ENCODE data around the gene INO80E. TPM values are rescaled to one million over a fixed set of nuclear protein-coding genes. Genes with fewer than 3 reads are reported as not detected.
A peak's percentile ranks its signal among the peaks of the same experiment; 100 is the strongest.

Gene INO80E
- total RNA-seq, 1 experiment from 2014 or later, result 94.1 TPM

DNA sequence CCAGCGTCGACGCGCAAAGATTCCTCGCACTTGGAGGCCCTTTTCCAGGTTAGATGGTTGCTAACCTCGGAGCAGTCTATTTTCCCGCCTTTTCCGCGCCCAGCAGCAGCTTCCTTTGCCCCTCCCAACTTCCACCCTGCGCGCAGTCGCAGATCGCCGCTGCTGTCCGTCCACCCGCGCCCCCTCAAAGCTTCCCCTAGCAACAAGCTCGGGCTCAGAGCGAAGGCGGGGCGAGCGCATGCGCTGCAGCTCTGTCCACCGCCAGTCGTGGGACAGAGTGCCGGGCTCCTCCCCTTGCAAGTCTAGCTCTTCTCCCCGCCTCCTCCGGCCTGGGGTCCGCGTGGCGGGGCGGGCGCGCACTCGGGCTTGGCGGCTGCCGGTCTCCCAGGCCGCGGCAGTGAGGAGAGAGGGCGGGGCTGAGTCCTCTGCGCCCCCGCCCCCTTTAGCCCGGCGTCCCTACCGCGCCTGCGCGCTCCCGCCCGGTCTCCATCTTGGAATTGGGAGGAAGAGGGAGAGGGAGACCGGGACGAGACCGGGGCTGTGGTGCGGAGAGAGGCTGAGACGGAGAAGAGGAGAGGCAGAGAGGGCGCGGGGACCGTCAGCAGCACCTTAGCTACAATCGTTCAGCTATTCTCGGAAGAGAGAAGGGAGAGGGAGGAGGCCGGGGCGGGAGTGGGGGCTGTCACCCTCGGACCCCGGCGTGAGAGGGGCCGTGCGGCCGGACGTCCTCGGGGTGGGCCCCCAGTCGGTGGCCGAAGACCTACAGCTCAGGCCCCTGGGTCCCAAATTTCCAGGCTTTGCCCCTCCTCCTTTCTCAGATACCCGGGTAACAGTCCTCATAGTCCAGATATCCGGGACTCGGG is 22.4 kb upstream of the INO80E start, which contains the start of gene TAOK2:
TSS of gene TAOK2 (plus strand) at position 485 of the 863 bp plus-strand sequence. CDS start 3,905 bp downstream, outside the sequence.
- Histone ChIP-seq H3K18ac (ENCODE audit: insufficient read length, low read depth, low read length) (peak within 1 kb of the TSS; percentile 75), H3K14ac (ENCODE audit: insufficient read depth, low read length) (no peak within 1 kb of the TSS; the same call in 1 of the 2 replicates), H3K23me2 (ENCODE audit: insufficient read length, low read depth, low read length, poor library complexity, severe bottlenecking) (peaks cover 14% of the 10 kb centered on the region), H2BK20ac (ENCODE audit: low read depth, low read length, poor library complexity, severe bottlenecking) (no peak within 1 kb of the TSS), H3K4me1 (ENCODE audit: insufficient read depth, low read length) (peaks cover 3% of the 10 kb centered on the region; the same call in 1 of the 2 replicates), H3K23ac (ENCODE audit: insufficient read length, low read depth, low read length) (no peak within 1 kb of the TSS), H3T11ph (ENCODE audit: low read length) (no peak within 1 kb of the TSS), H3K79me2 (ENCODE audit: insufficient read depth, low read length) (peaks cover 5% of the 10 kb centered on the region; the same call in 1 of the 2 replicates), H3K56ac (ENCODE audit: insufficient read length, low read depth, low read length) (no peak within 1 kb of the TSS), H4K8ac (replicated peaks; ENCODE audit: insufficient read length, low read depth, low read length) (no peak within 1 kb of the TSS), H3K9ac (ENCODE audit: extremely low read depth, insufficient read length, low read length) (peak within 1 kb of the TSS; percentile 74), H3K79me1 (ENCODE audit: insufficient read depth, low read depth, low read length, poor library complexity, severe bottlenecking) (peaks cover 7% of the 10 kb centered on the region), H2BK12ac (ENCODE audit: insufficient read length, low read depth, low read length) (no peak within 1 kb of the TSS), H2AK5ac (ENCODE audit: insufficient read length, low read length) (no peak within 1 kb of the TSS), H3K4me2 (ENCODE audit: insufficient read depth, insufficient read length, low read length) (peak within 1 kb of the TSS; percentile 84), H3K9me3 (ENCODE audit: control insufficient read depth, low read depth, low read length) (peaks cover 7% of the 10 kb centered on the region), H4K20me1 (ENCODE audit: control insufficient read depth, insufficient read depth, insufficient read length) (no peaks in the 10 kb centered on the region), H2BK15ac (ENCODE audit: low read depth, low read length) (no peak within 1 kb of the TSS), H2BK5ac (ENCODE audit: insufficient read length, low read length) (no peak within 1 kb of the TSS), H3K4ac (ENCODE audit: low read depth, low read length) (no peak within 1 kb of the TSS), H2BK120ac (ENCODE audit: low read depth, low read length, poor library complexity, severe bottlenecking) (no peak within 1 kb of the TSS), H4K5ac (ENCODE audit: insufficient read length, low read depth, low read length) (no peak within 1 kb of the TSS), H4K91ac (ENCODE audit: insufficient read length, low read depth, low read length) (no peak within 1 kb of the TSS), H3K27ac (ENCODE audit: insufficient read length, low read depth, low read length) (no peak within 1 kb of the TSS), H2AFZ (ENCODE audit: low read length) (no peak within 1 kb of the TSS), H3K27me3 (ENCODE audit: insufficient read depth, low read length) (peaks cover 3% of the 10 kb centered on the region; the same call in 1 of the 2 replicates)
- peak within 1 kb of the TSS; percentile 95 to 96 for H3K4me3 Mint-ChIP-seq
- H3K9me3 Mint-ChIP-seq, result peaks cover 14 to 16% of the 10 kb centered on the region in 2 experiments
- H3K36me3 Mint-ChIP-seq (ENCODE audit: insufficient read depth in 1 of 3, low read depth in 3 of 3), result peaks cover 36 to 47% (median 43%) of the 10 kb centered on the region in 3 experiments
- TF ChIP-seq CTCF (conservative IDR thresholded peaks at IDR 0.05), result no peak
- H3K27me3 Mint-ChIP-seq (ENCODE audit: low read depth), result peaks cover 16% of the 10 kb centered on the region
- peaks cover 29% of the 10 kb centered on the region in 2 experiments for H3K4me1 Mint-ChIP-seq
- peak within 1 kb of the TSS; percentile 86 to 96 (median 89); a peak in 5 of 7 replicates for H3K27ac Mint-ChIP-seq
- no CpG with 5 or more reads among the region's 75 CpGs for WGBS (ENCODE audit: extremely low coverage, insufficient read length, low lambda C conversion rate)
- DNase-seq, result peak; percentile 100
